Kidney (tissue), 14 donors: ENCODE measurements around the gene EFCAB11. TPM values are rescaled to one million over a fixed set of nuclear protein-coding genes. Genes with fewer than 3 reads are reported as not detected.

Experiments
- DNase-seq, 5 donors: peaks; one replicate each; pipeline ENCODE4 v3.0.0-alpha.2; 2013 to 2020
- FAIRE-seq: peaks from 2 replicates; lab custom pipeline; 2012; peaks lifted over from hg19 to GRCh38; lab: Jason Lieb, UNC
- H3K27ac ChIP-seq, 2 donors: one replicate each; pipeline ENCODE4 v1.7.0; 2013; ENCODE audit warnings: low read depth in 2 of 2, low read length in 2 of 2, inconsistent platforms in 1 of 2
- H3K27me3 ChIP-seq: one replicate; pipeline ENCODE4 v1.7.1; 2013; ENCODE audit warnings: low read length, inconsistent platforms; ENCODE audit not compliant: control insufficient read depth, insufficient read depth
- H3K36me3 ChIP-seq, 3 donors: one replicate each; pipeline versions ENCODE4 v1.7.0 to v1.7.1; 2013; ENCODE audit warnings: low read length in 3 of 3, control low read depth in 1 of 3, inconsistent platforms in 1 of 3; ENCODE audit not compliant: insufficient read depth in 3 of 3, control insufficient read depth in 2 of 3
- H3K4me1 ChIP-seq, 3 donors: one replicate each; pipeline versions ENCODE4 v1.7.0 to v1.7.1; 2013; ENCODE audit warnings: low read length in 3 of 3, inconsistent platforms in 1 of 3, low read depth in 1 of 3; ENCODE audit not compliant: control insufficient read depth in 2 of 3, insufficient read depth in 2 of 3
- H3K4me3 ChIP-seq, 3 donors: one replicate each; pipeline versions ENCODE4 v1.7.0 to v1.8.1; 2013; ENCODE audit warnings: low read length in 3 of 3, control low read depth in 1 of 3, inconsistent platforms in 1 of 3
- H3K9ac ChIP-seq, 3 donors: one replicate each; pipeline versions ENCODE4 v1.7.0 to v1.7.1; 2013; ENCODE audit warnings: low read length in 3 of 3, control low read depth in 1 of 3, inconsistent platforms in 1 of 3
- H3K9me3 ChIP-seq, 3 donors: one replicate each; pipeline versions ENCODE4 v1.7.0 to v1.7.1; 2013; ENCODE audit warnings: low read length in 3 of 3, control low read depth in 1 of 3, inconsistent platforms in 1 of 3; ENCODE audit not compliant: control insufficient read depth in 2 of 3, insufficient read depth in 1 of 3
- CTCF ChIP-seq: IDR thresholded peaks from 3 replicates; pipeline ENCODE4 v1.5.1; 2012; ENCODE audit warnings: mild to moderate bottlenecking, moderate library complexity, borderline replicate concordance; ENCODE audit not compliant: insufficient read depth; ENCODE audit errors: extremely low read depth
- intact Hi-C: fragments of 100-400 bp; cut with DNase I; formaldehyde crosslinking; loops from one replicate; pipeline ENCODE4 v1.11.1; 2022
- polyA plus RNA-seq: library from polyadenylated mRNA; stranded (reverse); fragments of 350-450 nt; fragmentation: Illumina TruSeq; extraction: RNeasy Lipid Tissue Mini Kit (QIAGEN cat#74804); gene quantifications from one replicate; pipeline ENCODE4 v1.2.3, GENCODE V29; 2014; ENCODE audit warnings: low read depth, low replicate concordance; ENCODE audit not compliant: insufficient read depth
- total RNA-seq: library from RNA; stranded (reverse); fragmentation: NEBNext Ultra II Directional; extraction: Animal tissue kit (Norgen Biotek cat#: 25700); gene quantifications from one replicate; pipeline ENCODE4 v1.2.1, GENCODE V29; 2021
- donor health status: control.
- donor health status: control.
- donor health status: control.
- donor health status: control.
- donor health status: control.
- donor health status: DM: yes; HTN: yes; CAD: no.
- donor health status: Normal renal cell carcinoma (clear cell type).

Gene EFCAB11
- total and polyA plus RNA-seq, 2 donors from 2014 or later, result 8.4 to 8.9 TPM

- Histone ChIP-seq H3K9ac (no peak overlapping the region), H3K36me3 (no peaks in the 10 kb centered on the region), H3K4me3 (no peak overlapping the region), H3K9me3 (no peaks in the 10 kb centered on the region), H3K4me1 (no peaks in the 10 kb centered on the region), H3K27ac (no peak overlapping the region), H3K27me3 (no peaks in the 10 kb centered on the region)
- intact Hi-C loops, result no loop called here
- DNase-seq, result no peak
- FAIRE-seq, result no peak
- no peak for TF ChIP-seq CTCF
Observed at GRCh38 chr14:89891055-89891454, 63.5 kb downstream of the EFCAB11 start.

GRCh38 chr14:89890589-89890988 is 63.9 kb downstream of the EFCAB11 start:
- intact Hi-C loops, result no loop called here
- TF ChIP-seq CTCF, result no peak
- Histone ChIP-seq H3K9ac (no peak overlapping the region), H3K9me3 (no peaks in the 10 kb centered on the region), H3K36me3 (no peaks in the 10 kb centered on the region), H3K4me3 (no peak overlapping the region), H3K27me3 (no peaks in the 10 kb centered on the region), H3K27ac (no peak overlapping the region), H3K4me1 (no peaks in the 10 kb centered on the region)
- no peak for FAIRE-seq
- no peak for DNase-seq

- TF ChIP-seq CTCF, result no peak
- Histone ChIP-seq H3K36me3 (no peaks in the 10 kb centered on the region), H3K27me3 (no peaks in the 10 kb centered on the region), H3K9me3 (no peaks in the 10 kb centered on the region), H3K4me1 (no peaks in the 10 kb centered on the region), H3K27ac (no peak overlapping the region), H3K4me3 (no peak overlapping the region), H3K9ac (no peak overlapping the region)
- DNase-seq (no peak), FAIRE-seq (no peak)
- intact Hi-C loops, result no loop called here
Observed at GRCh38 chr14:89889626-89890025, 64.9 kb downstream of the EFCAB11 start.

GRCh38 chr14:89884761-89885160 is 69.8 kb downstream of the EFCAB11 start:
- intact Hi-C loops, result no loop called here
- TF ChIP-seq CTCF, result no peak
- no peaks in the 10 kb centered on the region for H3K9me3 ChIP-seq
- no peak overlapping the region for H3K4me3 ChIP-seq
- no peaks in the 10 kb centered on the region for H3K27me3 ChIP-seq
- H3K36me3 ChIP-seq, result no peaks in the 10 kb centered on the region
- H3K4me1 ChIP-seq, result no peaks in the 10 kb centered on the region
- no peak for FAIRE-seq
- no peak overlapping the region for H3K27ac ChIP-seq
- H3K9ac ChIP-seq, result no peak overlapping the region
- no peak for DNase-seq
